Astrocyte (in vitro differentiated cells and primary cell): ENCODE results near the gene RAB36.

Experiments
- EZH2 ChIP-seq: IDR thresholded peaks from 2 replicates; pipeline ENCODE4 v1.6.1; 2012; ENCODE audit warnings: mild to moderate bottlenecking, low read length, inconsistent platforms; ENCODE audit not compliant: insufficient read depth
- TF ChIP-seq, protein P1 (sequence below): IDR thresholded peaks from 2 replicates; pipeline ENCODE4 v1.5.1; 2011; ENCODE audit warnings: low read depth, mild to moderate bottlenecking, inconsistent platforms, low read length, moderate library complexity; ENCODE audit not compliant: insufficient read depth

DNA sequence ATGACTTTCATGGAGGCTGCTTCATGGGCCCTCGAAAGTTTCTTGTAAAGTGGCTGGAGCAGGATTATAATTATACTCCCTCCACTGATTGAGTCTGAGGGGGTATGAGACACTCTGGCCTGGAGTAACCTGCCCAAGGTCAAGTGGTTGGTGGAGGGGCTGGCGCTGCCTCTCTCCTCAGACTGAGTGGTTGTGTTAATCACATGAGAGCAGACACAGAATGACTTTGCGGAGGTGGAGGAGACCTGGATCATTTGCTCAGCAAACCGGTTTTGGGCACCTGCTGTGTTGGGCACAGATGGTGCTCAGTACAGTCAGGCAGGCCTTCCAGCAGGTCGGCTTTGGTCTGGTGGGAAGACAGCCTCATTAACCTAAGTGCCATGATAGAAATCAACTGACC is 46.9 kb downstream of the RAB36 start:
- TF ChIP-seq, protein P1, sequence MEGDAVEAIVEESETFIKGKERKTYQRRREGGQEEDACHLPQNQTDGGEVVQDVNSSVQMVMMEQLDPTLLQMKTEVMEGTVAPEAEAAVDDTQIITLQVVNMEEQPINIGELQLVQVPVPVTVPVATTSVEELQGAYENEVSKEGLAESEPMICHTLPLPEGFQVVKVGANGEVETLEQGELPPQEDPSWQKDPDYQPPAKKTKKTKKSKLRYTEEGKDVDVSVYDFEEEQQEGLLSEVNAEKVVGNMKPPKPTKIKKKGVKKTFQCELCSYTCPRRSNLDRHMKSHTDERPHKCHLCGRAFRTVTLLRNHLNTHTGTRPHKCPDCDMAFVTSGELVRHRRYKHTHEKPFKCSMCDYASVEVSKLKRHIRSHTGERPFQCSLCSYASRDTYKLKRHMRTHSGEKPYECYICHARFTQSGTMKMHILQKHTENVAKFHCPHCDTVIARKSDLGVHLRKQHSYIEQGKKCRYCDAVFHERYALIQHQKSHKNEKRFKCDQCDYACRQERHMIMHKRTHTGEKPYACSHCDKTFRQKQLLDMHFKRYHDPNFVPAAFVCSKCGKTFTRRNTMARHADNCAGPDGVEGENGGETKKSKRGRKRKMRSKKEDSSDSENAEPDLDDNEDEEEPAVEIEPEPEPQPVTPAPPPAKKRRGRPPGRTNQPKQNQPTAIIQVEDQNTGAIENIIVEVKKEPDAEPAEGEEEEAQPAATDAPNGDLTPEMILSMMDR: no peak
- TF ChIP-seq EZH2: no peak
